Measurements from ENCODE around the gene CENPX.

Gene CENPX

DNA sequence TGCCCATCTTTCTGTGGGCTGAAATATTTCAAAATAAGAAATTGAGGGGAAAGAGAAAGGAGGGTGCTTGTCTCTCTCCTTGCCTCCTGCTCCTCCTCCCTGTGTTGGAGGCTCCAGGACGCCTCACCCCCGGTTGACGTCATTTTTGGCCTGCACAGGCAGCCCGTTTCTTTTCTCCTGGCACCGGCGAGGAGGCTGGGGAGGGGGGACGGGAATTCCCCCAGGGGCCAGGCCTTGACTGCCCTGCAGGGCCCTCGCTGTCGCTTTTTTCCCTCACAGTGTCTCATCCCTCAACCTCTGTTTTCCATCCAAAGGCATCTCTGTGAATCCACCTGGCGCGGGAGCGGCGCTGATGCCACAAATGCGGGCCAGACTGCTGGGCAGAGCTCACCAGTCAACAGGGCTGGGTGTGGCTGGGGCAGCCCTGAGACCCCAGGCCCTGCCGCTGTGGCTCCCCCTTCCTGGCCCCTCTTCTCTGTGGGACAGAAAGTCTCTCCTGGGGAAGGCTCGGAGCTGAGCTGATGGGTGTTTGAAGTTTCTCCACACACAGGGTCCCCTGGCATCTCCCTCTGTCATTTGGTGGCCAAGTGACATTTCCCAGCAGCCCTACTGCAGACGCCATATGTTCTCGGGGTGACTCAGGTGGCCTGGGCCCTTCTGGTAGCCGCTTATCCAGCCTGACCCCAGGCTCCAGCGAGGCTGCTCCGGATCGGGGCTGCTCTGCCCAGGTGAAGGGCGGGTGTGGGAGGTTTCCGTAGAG, 16.0 kb downstream of the CENPX start:
- H3K27me3 Mint-ChIP-seq (ENCODE audit: low read depth), result no peaks in the 10 kb centered on the region
- TF ChIP-seq CTCF (IDR thresholded peaks at IDR 0.05; ENCODE audit: unreplicated experiment in 3 of 3), result no peak
- H3K27ac Mint-ChIP-seq, result peak overlapping the region in 2 of 3 experiments; percentile 75 to 86
- H3K4me3 Mint-ChIP-seq, result peak overlapping the region in 2 of 3 experiments; percentile 4 to 39
- H3K36me3 Mint-ChIP-seq (ENCODE audit: low read depth), result no peaks in the 10 kb centered on the region
- H3K9me3 Mint-ChIP-seq, result no peaks in the 10 kb centered on the region
- peaks cover 18% of the 10 kb centered on the region for H3K4me1 Mint-ChIP-seq

- Mint-ChIP-seq H3K27ac (peak overlapping the region in 2 of 3 experiments; percentile 75 to 86), H3K4me3 (peak overlapping the region in 2 of 3 experiments; percentile 4 to 39), H3K36me3 (ENCODE audit: low read depth) (no peaks in the 10 kb centered on the region), H3K27me3 (ENCODE audit: low read depth) (no peaks in the 10 kb centered on the region), H3K4me1 (peaks cover 18% of the 10 kb centered on the region), H3K9me3 (no peaks in the 10 kb centered on the region)
- no peak for TF ChIP-seq CTCF (IDR thresholded peaks at IDR 0.05; ENCODE audit: unreplicated experiment in 3 of 3)
These were observed 16.9 kb downstream of the CENPX start for GRCh38 chr17:82005701-82006348.

DNA sequence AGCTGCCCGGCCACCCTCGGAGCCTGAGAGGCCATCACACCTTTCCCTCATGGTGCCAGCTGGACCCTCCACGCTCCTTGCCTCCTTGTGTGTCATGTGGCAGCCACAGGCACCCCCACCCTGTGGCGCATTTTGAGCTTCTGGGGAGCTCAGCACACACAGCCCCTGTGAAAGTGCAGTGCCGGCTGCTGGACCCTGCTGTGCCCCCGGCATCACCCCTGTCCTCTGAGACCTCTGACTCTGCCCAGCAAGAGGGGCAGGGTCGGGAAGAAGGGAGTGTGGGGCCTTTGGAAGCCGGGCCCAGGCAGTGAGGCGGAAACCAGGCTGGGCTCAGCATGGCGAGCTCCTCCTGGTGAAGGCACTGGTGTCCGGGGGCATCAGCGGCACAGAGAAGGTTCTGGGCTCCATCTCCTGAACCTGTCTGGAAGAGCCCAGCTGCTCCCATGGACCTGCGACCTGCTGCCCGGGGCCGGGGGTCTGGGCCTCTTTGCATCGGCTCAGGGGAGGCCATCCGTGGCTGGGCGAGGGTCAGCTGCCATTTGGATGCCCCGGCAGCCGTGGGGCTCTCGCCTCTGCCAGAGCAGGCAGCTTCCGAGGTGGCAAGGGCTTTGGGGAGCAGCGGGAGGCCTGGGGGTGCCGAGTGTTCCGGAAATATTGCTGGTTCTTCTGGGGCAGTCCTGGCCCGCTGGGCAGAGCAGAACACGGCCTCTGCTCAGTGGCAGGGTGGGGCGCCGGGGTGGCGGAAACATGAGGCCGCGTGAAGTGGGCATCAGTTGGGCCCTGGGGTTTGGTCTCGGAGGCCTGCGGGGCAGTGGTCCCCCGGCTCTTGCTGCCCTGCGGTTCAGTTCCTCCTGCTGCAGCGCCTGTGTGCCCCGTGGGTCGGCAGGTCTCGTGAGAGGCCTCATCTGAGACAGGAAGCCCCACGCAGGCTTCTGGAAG, 17.9 kb downstream of the CENPX start:
- TF ChIP-seq CTCF (IDR thresholded peaks at IDR 0.05; ENCODE audit: unreplicated experiment in 3 of 3), result no peak
- Mint-ChIP-seq H3K27ac (no peak overlapping the region), H3K36me3 (ENCODE audit: low read depth) (no peaks in the 10 kb centered on the region), H3K27me3 (ENCODE audit: low read depth) (no peaks in the 10 kb centered on the region), H3K4me1 (peaks cover 27% of the 10 kb centered on the region), H3K4me3 (no peak overlapping the region), H3K9me3 (no peaks in the 10 kb centered on the region)

DNA sequence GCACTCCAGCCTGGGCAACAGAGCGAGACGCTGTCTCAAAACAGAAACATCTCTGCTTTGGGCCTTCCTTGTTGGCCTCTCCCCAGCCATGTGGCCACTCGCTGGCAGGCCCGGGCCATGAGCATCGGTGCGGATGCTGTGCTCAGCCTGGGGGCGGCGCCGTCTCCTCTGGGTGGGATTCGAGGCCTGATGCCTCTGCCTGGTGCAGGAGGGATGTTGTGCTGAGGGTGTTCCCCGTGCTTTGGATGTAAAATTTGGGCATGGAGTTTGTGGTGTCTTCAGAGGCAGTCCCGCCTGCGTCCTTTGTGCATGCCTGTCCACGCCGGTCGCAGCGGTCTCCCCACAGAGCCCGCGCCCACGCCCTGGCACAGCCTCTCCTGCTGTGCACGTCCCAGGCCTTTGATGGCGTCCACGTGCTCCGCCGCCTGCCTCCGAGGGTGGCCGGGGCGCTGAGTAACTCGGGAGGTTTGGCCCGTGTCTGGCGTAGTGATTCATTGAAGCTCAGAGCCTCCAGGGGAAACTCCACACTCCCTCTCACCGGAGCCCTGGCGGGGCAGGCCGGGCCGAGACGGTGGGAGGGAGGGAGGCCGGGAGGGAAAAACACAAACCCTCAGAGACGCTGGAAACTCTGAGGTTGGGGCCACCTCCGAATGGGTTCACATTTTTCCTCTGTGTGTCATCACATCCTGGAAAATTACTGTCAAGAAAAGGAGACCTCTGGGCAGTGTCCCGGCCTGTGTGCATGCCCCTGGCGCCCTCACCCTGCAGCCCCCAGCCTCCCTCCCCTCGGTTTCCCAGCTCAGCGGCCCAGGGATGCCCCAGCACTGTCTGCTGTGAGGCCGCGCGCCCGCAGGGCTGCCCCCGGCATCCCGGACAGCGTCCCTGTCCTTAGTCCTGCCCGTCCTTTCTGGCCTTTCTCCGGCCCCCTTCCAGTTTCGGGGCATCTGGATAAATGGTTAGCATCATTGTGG, 19.0 kb downstream of the CENPX start:
- Mint-ChIP-seq H3K9me3 (no peaks in the 10 kb centered on the region), H3K4me1 (peaks cover 29% of the 10 kb centered on the region), H3K27ac (peak overlapping the region in 2 of 3 experiments; percentile 45 to 46), H3K36me3 (ENCODE audit: low read depth) (no peaks in the 10 kb centered on the region), H3K27me3 (ENCODE audit: low read depth) (no peaks in the 10 kb centered on the region), H3K4me3 (peak overlapping the region in 1 of 3 experiments; percentile 28)
- no peak for TF ChIP-seq CTCF (IDR thresholded peaks at IDR 0.05; ENCODE audit: unreplicated experiment in 3 of 3)

GRCh38 chr17:82001571-82002056, 21.1 kb downstream of the CENPX start:
- peaks cover 5% of the 10 kb centered on the region for H3K36me3 Mint-ChIP-seq (ENCODE audit: low read depth)
- H3K4me1 Mint-ChIP-seq, result peaks cover 37% of the 10 kb centered on the region
- peak overlapping the region in 1 of 3 experiments; percentile 63 for H3K27ac Mint-ChIP-seq
- H3K27me3 Mint-ChIP-seq (ENCODE audit: low read depth), result no peaks in the 10 kb centered on the region
- no peak overlapping the region for H3K4me3 Mint-ChIP-seq
- no peaks in the 10 kb centered on the region for H3K9me3 Mint-ChIP-seq
- no peak for TF ChIP-seq CTCF (IDR thresholded peaks at IDR 0.05; ENCODE audit: unreplicated experiment in 3 of 3)

Data from nephron (organoid).